NCI-H69 (cell line): ENCODE measurements around the gene SORD.
A peak's percentile ranks its signal among the peaks of the same experiment; 100 is the strongest.
"Not testable (repeated sequence)": the region's sequence is repeated elsewhere in the genome, so short reads cannot be mapped to it uniquely, and the experiment has no call there.

Experiments used
- DNase-seq: peaks from one replicate; lab custom pipeline; 2025; lab: John Stamatoyannopoulos, UW

The SORD gene

DNA sequence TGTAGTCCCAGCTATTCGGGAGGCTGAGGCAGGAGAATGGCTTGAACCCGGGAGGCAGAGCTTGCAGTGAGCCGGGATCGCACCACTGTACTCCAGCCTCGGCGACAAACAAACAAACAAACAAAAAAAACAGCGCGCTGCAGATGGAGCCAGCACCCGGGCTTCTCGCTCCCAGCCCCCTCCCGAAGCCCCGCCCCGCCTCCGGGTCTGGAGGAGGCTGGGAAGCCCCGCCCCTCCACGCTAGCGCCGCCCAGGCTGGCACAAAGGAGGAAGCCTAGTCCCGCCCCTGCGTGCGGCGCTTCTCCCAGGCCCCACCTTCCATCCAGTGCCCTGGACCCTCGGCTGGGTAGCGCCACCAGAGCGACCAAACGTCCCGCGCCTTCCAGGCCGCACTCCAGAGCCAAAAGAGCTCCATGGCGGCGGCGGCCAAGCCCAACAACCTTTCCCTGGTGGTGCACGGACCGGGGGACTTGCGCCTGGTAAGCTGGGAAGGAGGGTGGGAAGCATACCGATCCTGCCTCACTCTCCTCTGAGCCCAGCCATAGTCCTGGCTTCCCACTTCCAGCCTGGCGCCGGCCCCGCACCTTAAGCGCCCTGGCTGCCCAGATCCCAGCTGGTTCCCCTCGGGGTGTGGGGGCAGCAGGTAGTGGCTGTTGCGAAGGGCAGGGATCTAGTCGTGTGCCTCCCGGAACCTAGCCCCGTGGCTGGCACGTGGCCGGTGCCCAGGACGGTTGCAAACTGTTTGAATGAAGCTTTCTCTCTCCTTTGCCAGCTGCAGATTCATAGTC lies at the start of gene SORD:
TSS of gene SORD (plus strand) at position 325 of the 788 bp plus-strand sequence. CDS start at position 414, 89 bp downstream.
- peak; percentile 98 for DNase-seq

DNA sequence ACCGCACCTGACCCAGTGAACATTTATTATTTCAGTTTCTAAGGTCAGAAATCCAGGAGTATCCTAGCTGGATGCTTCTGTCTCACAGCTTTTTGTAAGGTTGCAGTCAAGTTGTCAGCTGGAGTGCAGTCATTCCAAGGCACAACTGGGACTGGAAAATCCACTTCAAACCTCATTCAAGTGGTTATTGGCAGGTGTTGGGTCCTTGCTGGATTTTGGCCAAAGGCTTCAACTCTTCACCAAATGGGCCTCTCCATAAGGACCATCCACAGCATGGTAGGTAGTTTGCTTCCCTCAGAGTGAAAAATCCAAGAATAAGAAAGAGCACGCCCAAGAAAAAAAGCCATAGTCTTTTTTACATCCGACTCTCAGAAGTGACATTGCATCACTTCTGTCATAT lies 46.8 kb upstream of the SORD start:
- not testable (repeated sequence) for DNase-seq

DNA sequence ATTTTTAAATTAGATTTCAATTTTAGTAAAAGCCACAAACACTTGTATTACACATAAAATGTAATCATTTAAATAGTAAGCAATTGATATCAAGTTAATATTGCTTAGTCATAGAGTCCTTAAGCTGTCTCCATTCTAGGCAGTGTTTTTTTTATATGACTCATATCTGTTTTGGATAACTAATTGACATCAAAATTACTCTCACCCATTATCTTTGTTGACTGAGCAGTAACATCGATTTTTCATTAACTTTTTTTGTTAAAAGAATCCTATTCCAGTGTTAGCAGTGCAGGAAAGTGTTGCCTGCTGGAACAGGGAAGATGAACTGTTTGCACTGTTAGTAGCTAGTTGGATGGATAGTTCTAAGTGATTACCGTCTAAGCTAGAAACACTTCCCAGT lies 45.2 kb upstream of the SORD start:
- DNase-seq: peak; percentile 57

DNA sequence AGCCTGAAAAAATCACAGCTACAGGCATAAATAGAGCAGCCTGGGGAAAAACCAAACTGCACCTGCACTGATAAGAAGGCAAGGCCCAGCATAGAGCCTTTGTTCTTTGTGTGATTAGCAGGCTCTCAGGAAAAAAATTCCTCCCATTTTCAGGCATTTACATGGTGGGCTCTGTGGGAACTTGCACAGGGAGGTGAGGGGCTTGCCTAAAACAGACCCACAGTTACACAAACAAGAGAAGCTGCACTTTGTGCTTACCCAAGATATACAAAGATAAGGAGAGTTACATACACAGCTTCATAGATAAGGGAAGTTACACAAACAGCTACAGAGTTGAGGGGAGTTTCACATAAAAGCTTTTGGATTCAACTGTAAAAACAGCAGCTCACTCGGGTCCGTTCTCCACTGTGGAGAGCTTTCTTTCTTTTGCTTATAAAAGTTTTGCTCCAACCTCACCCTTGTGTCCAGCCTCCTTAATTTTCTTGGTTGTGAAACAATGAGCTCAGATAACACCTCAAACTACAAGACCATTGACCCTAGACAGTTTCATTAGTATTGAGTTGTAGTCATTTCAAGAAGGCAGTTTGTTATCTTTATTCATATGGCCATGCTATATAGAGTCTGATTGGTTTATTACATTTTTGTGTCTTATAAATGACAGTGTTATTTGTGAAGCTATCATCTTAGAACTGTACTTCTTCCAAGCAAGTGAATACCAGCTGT lies 43.2 kb upstream of the SORD start:
- not testable (repeated sequence) for DNase-seq

DNA sequence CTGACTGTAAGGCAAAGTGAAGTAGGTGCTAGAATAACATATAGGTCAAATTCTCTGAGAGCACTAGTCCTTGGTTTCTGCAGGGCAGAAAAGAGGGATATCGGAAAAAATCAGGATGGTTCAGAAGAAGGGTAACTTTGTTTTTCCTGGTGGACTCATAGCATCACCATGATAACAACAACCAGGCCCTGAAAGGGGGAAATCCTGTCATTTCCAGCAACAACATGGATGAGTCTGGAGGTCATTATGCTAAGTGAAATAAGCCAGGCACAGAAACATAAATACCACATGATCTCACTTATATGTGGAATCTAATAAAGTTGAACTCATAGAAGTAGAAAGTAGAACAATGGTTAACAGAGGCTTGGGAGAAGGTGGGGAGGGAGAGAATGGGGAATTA lies 38.9 kb upstream of the SORD start:
- DNase-seq: not testable (repeated sequence)

DNA sequence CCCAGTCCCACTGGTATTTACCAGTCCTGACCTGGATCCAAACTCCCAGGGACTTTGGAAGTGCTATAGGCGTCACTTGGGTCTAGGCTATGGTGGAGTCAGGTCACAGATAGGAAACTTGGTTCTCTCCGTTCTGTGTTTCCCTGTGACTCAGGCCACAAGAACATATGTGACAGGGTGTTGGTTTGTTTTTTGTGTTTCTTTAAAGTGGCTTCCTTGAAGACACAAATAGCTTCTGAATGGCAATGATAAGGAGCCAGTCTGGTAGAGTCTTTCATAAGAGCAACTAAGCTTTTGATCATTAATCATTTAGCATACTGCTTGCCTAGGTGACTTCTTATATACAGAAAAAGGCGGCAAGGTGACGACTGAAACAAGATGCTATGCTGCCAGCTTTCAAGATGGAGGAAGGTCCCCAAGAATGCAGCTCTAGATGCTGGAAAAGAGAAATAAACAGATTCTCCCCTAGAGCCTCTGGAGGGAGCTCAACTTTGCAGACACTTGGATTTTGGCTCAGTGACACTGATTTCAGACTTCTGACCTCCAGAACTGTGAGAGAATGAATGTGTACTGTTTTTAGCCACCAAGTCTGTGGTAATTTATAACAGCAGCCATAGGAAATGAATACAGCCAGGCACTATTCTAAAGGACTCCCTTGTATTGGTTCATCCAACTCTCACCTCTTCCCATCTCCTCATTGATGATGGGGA lies 36.5 kb upstream of the SORD start:
- DNase-seq: not testable (repeated sequence)

DNA sequence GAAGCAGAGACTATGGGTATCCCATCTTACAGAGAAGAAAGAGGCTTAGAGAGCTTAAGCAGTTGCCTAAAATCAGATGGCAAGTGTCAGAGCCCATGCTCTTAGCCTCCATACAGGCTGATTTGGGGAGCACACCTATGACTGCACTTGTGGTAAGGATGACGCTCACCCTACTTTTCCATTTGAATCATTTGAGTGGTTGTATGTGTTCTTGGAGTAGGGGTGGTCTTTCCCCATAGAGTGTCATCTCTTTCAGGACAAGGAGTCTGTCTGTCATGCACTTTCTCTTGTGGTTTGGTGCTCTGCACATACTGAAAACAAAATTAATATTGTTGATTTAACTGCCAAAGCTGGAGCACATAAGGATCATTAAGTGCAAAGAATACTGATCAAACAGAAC lies 35.3 kb upstream of the SORD start:
- not testable (repeated sequence) for DNase-seq

DNA sequence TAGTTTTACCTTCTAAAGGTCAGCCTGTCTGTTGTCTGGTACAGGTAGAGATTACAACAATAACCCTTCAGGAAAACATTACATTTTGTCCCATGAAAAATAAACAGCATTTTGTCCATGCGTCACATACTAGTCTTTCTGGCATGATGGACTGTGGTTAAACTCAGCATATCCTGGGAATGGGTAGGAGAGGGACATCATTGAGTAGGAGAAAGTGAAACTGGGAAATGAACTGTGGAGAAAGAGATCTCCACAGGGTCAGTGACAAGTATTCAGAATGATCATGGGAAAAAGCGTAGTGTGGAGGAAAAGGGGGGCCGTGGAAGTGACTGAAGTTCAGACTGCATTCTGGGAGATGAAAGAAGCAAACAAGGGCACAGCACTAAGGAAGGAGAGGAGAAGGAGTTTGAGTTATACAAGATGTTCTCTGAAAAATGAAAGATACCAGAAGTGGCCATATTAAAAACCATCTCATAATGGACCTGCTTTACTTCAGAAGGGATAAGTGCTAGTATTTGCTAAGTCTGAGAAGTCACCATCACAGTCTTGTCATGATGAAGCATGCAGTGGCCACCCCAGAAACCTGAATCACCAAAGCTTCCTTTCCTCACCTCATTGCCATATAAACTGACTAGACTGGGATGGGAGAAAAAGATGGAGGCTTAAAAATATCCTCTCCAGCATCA lies 34.7 kb upstream of the SORD start:
- not testable (repeated sequence) for DNase-seq

DNA sequence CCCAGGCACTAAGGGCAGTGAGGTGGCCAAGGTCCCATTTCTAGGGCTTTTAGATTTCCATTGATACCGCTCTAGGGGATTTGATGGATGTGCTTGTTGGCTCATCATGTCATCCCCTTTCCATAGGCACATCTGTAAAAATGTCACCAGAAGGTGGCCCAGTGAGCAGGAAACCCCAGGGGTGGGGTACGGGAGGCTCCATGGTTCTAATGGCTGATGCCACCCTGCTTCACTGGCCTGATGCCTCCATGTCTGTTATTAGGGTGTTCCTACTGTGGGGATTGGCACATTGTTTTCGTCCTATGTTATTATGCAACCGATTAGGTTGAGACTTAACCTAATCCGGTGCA lies 34.1 kb upstream of the SORD start:
- not testable (repeated sequence) for DNase-seq

DNA sequence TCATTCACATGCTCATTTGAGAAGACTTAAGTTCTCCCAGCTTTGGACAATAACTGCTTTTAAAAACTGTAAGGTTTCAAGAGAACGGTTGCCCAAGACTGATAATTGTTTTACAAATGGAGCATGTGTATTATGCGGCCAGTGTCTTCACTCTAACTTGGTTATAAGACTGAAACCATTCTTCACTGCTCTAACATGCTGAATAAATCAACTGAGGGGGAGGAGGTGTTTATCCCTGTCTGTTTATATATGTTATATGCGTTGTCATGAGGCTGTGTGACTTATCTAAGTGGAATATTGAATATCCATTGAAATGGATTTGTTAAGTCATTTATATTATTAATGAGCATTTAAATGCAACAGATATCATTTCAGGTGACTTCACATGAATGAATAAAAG lies 25.4 kb upstream of the SORD start:
- DNase-seq: not testable (repeated sequence)

DNA sequence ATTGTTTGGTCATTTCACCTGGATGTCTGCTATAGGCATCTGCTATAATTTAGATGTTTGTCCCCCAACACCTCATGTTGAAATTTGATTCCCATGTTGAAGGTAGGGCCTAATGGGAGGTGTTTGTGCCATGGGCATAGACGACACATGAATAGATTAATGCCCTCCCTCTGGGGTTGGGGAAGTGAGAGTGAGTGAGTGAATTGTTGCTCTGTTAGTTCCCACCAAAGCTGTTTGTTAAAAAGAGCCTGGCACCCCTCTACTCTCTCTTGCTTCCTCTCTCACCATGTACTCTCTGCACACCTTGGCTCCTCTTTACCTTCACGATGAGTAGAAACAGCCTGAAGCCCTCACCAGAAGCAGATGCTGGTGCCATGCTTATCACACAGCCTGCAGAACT lies 23.9 kb upstream of the SORD start:
- DNase-seq: peak; percentile 5

DNA sequence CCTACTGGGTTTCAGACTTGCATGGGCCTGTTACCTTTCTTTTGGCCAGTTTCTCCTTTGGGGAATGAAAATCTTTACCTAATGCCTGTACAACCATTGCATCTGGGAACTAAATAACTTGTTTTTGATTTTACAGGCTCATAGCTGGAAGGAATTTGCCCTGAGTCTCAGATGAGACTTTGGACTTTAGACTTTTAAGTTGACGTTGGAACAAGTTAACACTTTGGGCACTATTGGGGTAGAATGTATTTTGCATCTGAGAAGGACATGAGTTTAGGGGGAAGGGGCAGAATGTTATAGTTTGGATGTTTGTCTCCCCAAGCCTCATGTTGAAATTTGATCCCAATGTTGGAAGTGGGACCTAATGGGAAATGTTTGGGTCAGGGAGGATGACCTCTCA lies 21.8 kb upstream of the SORD start:
- DNase-seq: not testable (repeated sequence)

DNA sequence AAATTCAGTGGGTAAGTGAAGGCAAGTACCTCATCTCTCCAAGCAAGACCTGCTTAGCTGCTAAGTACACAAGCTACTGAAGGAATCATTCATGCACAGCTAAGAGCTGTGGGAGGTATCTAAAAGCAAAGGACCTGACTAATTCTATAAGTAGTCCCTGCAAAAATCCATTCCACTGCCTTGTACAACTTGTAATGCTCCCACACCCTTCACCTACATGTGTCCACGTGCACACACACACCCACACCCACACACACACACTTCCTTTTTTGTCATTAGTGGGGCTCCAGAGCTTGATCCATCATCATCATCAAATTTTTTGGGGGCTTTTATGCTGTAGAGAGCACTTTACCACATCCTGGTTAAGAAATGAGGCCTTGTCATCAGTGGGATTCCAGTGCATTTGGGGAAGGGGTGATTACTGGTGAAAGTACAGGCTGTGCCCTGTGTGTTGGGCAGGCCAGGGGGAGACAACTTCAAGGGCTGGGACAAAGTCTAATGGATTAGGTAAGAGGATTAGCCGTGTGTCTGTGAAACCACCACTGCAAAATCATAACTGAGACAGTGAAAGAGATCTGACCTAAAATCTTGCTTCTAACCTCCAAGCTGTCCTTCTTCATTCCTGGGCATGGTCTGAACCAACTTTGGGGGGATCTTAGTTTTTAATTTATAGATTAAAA lies 19.1 kb upstream of the SORD start:
- DNase-seq: not testable (repeated sequence)

DNA sequence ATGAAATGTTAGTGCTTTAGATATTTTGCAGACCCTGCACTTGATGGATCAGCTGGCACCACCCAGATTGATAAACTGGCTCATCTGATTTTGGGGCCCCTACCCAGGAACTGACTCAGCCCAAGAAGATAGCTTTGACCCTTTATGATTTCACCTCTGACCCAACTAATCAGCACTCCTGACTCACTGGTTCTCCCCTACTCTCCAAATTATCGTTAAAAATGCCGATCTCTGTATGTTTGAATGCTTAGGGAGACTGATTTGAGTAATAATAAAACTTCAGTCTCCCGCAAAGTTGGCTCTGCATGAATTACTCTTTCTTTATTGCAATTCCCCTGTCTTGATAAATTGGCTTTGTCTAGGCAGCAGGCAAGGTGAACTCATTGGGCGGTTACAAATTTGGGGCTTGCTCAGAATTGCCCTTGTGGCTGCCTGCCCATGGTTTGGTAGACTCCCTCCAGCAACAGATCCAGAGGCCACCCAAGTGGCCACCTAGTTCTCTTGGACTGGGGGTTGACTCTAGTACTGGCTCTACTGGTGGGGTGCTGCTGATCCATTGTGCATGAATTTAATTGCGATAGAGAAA lies 18.3 kb upstream of the SORD start:
- not testable (repeated sequence) for DNase-seq

DNA sequence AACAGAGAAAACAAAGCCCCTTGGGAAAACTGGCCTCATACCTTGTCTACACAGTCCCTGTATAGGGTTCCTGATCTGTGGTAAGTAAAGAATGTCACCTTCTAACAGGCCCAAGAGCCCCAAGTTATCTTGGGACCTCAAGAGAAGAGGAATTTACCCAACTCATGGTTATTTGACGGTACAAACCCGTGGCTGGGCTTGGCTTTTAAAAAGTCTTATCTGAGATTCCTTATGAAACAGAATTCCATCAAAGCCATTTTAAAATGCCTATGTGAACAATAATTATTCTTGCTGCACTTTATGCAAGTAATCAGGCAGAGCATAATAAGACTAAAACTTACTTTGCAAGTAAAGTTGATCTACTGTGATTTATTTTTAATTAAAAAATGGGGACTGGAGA lies 13.9 kb upstream of the SORD start:
- DNase-seq: no peak

DNA sequence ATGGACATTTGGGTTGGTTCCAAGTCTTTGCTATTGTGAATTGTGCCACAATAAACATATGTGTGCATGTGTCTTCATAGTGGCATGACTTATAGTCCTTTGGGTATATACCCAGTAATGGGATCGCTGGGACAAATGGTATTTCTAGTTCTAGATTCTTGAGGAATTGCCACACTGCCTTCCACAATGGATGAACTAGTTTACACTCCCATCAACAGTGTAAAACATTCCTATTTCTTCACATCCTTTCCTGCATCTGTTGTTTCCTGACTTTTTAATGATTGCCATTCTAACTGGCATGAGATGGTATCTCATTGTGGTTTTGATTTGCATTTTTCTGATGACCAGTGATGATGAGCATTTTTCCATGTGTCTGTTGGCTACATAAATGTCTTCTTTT lies 7.9 kb upstream of the SORD start:
- DNase-seq: not testable (repeated sequence)

DNA sequence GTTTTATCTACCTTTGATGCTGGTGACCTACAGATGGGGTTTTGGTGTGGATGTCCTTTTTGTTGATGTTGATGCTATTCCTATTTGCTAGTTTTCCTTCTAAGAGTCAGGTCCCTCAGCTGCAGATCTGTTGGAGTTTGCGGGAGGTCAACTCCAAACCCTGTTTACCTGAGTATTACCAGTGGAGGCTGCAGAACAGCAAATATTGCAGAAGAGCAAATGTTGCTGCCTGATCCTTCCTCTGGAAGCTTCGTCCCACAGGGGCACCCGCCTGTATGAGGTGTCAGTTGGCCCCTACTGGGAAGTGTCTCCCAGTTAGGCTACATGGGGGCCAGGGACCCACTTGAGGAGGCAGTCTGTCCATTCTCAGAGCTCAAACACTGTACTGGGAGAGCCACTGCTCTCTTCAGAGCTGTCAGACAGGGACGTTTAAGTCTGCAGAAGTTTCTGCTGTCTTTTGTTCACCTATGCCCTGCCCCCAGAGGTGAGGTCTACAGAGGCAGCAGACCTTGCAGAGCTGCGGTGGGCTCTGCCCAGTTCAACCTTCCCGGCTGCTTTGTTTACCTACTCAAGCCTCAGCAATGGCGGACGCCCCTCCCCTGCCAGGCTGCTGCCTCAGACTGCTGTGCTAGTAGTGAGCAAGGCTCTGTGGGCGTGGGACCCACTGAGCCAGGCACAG lies 2.6 kb upstream of the SORD start:
- DNase-seq: not testable (repeated sequence)

DNA sequence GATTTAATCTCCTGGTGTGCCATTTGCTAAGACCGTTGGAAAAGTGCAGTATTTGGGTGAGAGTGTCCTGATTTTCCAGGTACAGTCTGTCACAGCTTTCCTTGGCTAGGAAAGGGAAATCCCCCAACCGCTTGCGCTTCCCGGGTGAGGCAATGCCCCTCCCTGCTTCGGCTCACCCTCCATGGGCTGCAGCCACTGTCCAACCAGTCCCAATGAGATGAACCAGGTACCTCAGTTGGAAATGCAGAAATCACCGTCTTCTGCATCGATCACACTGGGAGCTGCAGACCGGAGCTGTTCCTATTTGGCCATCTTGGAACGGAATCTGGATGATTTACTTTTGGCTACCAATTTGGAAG lies 2.1 kb upstream of the SORD start:
- not testable (repeated sequence) for DNase-seq

DNA sequence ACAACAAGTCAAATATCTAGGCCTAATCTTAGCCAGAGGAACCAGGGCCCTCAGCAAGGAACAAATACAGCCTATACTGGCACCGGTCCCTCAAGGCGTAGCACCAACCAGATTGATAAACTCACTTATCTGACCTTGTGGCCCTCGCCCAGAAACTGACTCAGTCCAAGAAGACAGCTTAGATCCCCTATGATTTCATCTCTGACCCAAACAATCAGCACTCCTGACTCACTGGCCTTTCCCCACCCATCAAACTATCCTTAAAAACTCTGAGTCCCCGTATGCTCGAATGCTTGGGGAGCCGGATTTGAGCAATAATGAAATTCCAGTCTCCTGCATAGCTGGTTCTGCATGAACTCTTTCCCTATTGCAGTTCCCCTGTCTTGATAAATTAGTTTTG lies 1.6 kb upstream of the SORD start:
- no peak for DNase-seq

DNA sequence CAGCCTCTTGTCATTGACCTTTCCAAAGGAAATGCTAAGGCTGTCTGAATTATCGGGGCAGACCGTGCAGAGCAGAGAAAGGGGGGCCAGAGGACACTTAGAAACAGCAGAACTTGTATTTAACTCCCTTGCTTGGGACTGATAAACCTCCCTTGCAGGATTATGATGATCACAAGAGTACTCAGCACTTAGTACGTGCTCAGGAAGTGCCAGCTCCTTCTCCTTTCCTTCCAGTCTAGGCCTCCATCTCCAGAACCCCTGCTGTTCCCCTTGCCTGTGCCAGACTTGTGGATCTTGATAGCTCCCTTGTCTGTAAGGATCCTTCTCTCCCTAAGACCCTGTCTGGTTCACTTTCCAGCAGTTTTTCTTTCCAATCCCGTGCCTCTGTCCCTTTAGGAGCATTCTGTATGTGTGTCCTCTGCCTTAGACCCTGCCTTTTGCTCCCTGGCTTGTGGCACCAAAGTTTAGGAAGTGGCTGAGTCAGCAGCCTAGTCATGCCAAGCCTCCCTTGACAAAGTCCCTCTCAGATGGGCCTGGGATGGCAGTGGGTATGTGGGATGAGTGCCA lies 747 bp downstream of the SORD start:
- peak; percentile 62 for DNase-seq
